Retinal pigment epithelial cell (primary cell): Measurements from ENCODE around the gene MYLK.

Experiments
- DNase-seq: peaks from one replicate; pipeline ENCODE4 v3.0.0-alpha.2; 2010; ENCODE audit warnings: low read depth
- H3K4me3 ChIP-seq: 2 replicates; pipeline ENCODE4 v1.5.1; 2011; ENCODE audit warnings: mild to moderate bottlenecking, low read length, control low read depth, moderate library complexity
- TF ChIP-seq, protein P1 (sequence below): conservative IDR thresholded peaks from 2 replicates; pipeline ENCODE4 v1.5.1; 2011; ENCODE audit warnings: low read depth, low read length, control low read depth, inconsistent platforms

Gene MYLK

GRCh38 chr3:123634149-123635051 lies 249.7 kb downstream of the MYLK start:
- TF ChIP-seq, protein P1, sequence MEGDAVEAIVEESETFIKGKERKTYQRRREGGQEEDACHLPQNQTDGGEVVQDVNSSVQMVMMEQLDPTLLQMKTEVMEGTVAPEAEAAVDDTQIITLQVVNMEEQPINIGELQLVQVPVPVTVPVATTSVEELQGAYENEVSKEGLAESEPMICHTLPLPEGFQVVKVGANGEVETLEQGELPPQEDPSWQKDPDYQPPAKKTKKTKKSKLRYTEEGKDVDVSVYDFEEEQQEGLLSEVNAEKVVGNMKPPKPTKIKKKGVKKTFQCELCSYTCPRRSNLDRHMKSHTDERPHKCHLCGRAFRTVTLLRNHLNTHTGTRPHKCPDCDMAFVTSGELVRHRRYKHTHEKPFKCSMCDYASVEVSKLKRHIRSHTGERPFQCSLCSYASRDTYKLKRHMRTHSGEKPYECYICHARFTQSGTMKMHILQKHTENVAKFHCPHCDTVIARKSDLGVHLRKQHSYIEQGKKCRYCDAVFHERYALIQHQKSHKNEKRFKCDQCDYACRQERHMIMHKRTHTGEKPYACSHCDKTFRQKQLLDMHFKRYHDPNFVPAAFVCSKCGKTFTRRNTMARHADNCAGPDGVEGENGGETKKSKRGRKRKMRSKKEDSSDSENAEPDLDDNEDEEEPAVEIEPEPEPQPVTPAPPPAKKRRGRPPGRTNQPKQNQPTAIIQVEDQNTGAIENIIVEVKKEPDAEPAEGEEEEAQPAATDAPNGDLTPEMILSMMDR = no peak
- DNase-seq = no peak
- H3K4me3 ChIP-seq = no peak overlapping the region

- H3K4me3 ChIP-seq = no peak overlapping the region
- no peak for DNase-seq
- TF ChIP-seq, protein P1 = no peak
These were observed 250.6 kb downstream of the MYLK start for GRCh38 chr3:123633530-123633929.

DNA sequence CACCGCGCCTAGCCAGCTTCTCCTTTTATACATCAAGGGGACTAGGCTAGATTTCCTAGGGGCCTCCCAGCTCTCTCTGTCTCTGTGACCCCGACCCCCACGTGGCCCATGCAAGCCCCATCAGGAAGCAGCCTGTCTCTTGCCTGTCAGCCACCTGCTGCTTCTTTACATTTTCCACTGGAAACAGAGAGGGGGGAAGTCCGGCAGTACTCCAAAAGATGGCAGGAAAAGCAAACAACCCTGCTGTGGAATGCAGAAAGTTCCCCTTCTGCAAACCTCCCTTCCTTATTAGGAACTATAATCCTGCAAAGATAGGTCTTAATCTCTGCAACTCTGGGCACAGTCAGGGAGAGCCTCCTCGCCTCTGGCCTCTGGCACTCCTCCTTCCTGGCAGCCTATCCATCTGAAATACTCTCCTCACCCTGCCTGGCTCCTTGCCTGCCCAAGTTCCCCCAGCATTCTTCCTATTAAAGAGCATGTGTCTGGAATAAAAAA lies 251.9 kb downstream of the MYLK start:
- TF ChIP-seq, protein P1 = no peak
- DNase-seq = peak; percentile 54
- no peak overlapping the region for H3K4me3 ChIP-seq

GRCh38 chr3:123629747-123630047 lies 254.4 kb downstream of the MYLK start:
- TF ChIP-seq, protein P1 = no peak
- H3K4me3 ChIP-seq = no peak overlapping the region
- no peak for DNase-seq

GRCh38 chr3:123628996-123629746 lies 255.0 kb downstream of the MYLK start:
- TF ChIP-seq, protein P1 = no peak
- no peak for DNase-seq
- no peak overlapping the region for H3K4me3 ChIP-seq

DNA sequence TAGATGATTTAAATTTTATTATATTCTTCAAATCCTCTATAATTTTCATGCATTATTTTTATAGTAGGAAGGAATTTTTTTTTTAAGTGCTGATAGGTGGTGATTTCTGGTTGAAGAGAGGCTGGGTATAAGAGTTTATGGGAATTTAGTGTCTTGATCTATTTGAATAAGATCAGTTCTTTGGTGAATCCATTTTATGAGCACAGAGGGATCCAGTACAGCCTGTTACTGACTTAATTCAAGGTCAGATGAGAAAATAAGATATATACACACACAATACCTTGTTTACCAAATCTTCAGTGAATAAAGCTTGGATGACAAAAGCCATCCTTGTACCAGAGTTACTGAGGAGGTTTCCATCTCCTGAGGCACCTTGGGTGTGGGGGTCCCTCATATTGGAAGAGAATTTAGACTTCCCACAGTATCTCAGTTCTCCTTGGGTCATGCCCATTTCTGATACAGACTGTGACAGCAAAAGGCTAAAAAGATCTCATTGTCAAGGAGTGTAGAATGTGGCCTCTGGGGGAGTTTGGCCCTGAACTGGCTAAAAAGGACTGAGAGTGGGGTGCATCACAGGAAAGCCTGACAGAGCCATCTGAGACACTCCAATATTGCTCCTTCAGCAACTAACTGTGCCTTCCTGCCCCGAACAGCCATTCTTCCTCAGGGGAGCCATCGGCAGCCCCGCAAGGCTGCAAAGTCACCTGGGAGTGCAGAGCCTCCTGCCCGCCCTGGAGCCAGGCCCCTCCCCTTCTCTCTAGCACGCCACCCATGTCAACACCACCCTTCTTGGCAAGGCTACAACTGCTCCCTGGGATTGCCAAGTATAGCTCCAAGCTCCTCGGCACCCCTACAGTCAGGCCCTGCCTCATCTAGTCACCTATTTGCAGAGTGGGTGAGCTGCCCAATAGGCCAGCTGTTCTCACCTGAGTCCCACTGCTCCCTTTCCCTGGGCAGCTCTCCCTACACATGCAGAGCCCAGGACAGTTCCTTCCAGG lies 256.2 kb downstream of the MYLK start:
- H3K4me3 ChIP-seq = no peak overlapping the region
- DNase-seq = no peak
- TF ChIP-seq, protein P1 = no peak
